ENCODE measurements around the gene TBC1D26. TPM values are rescaled to one million over a fixed set of nuclear protein-coding genes. Genes with fewer than 3 reads are reported as not detected.
"Not testable (repeated sequence)": the region's sequence is repeated elsewhere in the genome, so short reads cannot be mapped to it uniquely, and the experiment has no call there.

TBC1D26 gene
- total and polyA plus RNA-seq, 2 experiments from 2014 or later: not detected

DNA sequence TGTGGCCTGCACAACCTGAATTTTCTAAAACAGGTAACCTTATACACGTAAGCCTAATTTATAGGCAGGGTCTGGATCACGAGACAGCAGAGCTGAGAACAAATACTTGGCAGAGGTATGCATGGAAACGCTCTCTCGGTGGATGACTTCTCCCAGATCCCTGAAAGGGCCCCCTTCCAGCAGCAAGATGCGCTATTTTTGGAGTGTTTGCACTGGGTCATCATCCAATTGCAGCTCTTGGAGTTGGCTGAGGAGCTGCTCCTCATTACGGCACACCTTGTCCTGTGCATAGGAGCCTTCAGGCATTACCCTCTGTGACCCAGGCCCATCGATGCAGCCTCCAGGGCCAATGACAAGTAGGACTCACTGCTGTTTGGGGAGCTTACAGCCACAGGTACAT is 38.6 kb downstream of the TBC1D26 start:
- H3K9me3 ChIP-seq (ENCODE audit: low read depth); DNase-seq; in situ Hi-C loops (cut with MboI); H3F3A ChIP-seq (ENCODE audit: insufficient read depth); H3K9me2 ChIP-seq (ENCODE audit: insufficient read depth); H3K4me1 ChIP-seq (ENCODE audit: insufficient read depth); H3K27me3 ChIP-seq (replicated peaks; ENCODE audit: insufficient read depth); H2AFZ ChIP-seq; H3K27ac ChIP-seq; H4K20me1 ChIP-seq (ENCODE audit: insufficient read depth); H3K4me3 ChIP-seq; H3K9ac ChIP-seq; H3K36me3 ChIP-seq (ENCODE audit: low read depth); H3K4me2 ChIP-seq (ENCODE audit: unreplicated experiment); H3K79me2 ChIP-seq (ENCODE audit: insufficient read depth): not testable (repeated sequence)
- 48% methylated on average over 6 to 7 of the region's 7 CpGs for WGBS, 2 experiments (ENCODE audit: low coverage in 1 of 2, low lambda C conversion rate in 2 of 2, missing lambda C conversion rate in 2 of 2)

DNA sequence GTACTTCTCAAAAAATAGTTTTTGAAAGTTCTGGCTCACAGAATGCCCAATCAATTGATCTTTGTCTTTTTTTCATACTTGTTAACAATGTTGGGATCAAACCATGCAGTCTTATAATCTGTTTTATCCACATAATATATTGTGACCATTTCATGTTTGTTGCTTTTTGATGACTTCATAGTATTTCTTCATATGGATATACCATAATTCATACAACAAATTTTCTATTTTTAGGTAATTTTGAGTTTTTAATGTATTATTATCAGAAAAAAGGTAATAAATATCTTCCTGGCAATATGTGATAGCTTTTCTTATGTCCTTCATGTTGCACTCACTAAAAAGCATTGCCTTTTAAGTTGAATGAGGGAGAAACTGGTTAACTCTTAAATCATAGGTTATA is 44.8 kb downstream of the TBC1D26 start:
- Histone ChIP-seq H3K36me3 (ENCODE audit: low read depth) (no peaks in the 10 kb centered on the region), H3K27me3 (replicated peaks; ENCODE audit: insufficient read depth) (no peaks in the 10 kb centered on the region), H4K20me1 (ENCODE audit: insufficient read depth) (no peaks in the 10 kb centered on the region), H3K9ac (no peak overlapping the region), H3K4me2 (ENCODE audit: unreplicated experiment) (no peak overlapping the region), H3K9me3 (ENCODE audit: low read depth) (no peaks in the 10 kb centered on the region), H3K4me1 (ENCODE audit: insufficient read depth) (no peaks in the 10 kb centered on the region), H2AFZ (no peak overlapping the region), H3K4me3 (no peak overlapping the region), H3K9me2 (ENCODE audit: insufficient read depth) (no peaks in the 10 kb centered on the region), H3K79me2 (ENCODE audit: insufficient read depth) (no peaks in the 10 kb centered on the region), H3K27ac (no peak overlapping the region), H3F3A (ENCODE audit: insufficient read depth) (no peaks in the 10 kb centered on the region)
- no peak for DNase-seq
- no peak for TF ChIP-seq EZH2phosphoT487 (IDR thresholded peaks at IDR 0.05; ENCODE audit: insufficient read depth, low read depth)
- no peak for TF ChIP-seq EZH2 (IDR thresholded peaks at IDR 0.05; ENCODE audit: insufficient read depth, poor library complexity, severe bottlenecking)
- in situ Hi-C loops (cut with MboI): no loop called here

DNA sequence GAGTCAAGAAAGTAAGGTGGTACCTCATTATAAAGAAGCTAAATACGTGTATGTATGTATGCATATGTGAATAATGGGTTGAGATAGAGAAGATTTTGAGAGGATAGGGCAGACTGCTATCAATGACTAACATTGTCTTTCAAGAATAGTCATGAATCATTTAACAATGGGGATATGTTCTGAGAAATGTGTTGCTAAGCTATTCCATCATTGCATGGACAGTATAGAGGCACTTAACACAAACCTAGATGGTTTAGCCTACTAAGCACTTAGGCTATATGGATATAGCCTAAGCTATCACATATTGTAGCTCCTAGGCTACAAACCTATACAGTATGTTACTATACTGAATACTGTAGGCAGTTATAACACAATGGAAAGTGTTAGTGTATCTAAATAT is 45.2 kb downstream of the TBC1D26 start:
- no peaks in the 10 kb centered on the region for H3K9me3 ChIP-seq (ENCODE audit: low read depth)
- no peaks in the 10 kb centered on the region for H3K36me3 ChIP-seq (ENCODE audit: low read depth)
- no peak for DNase-seq
- no peak overlapping the region for H3K27ac ChIP-seq
- WGBS, 2 experiments (ENCODE audit: low coverage in 1 of 2, low lambda C conversion rate in 2 of 2, missing lambda C conversion rate in 2 of 2): 22 to 26% methylated on average over 1 of the region's 1 CpG
- H3K9me2 ChIP-seq (ENCODE audit: insufficient read depth): no peaks in the 10 kb centered on the region
- no peaks in the 10 kb centered on the region for H4K20me1 ChIP-seq (ENCODE audit: insufficient read depth)
- H3K4me1 ChIP-seq (ENCODE audit: insufficient read depth): no peaks in the 10 kb centered on the region
- no peak overlapping the region for H3K9ac ChIP-seq
- no peak overlapping the region for H3K4me3 ChIP-seq
- H3K27me3 ChIP-seq (replicated peaks; ENCODE audit: insufficient read depth): no peaks in the 10 kb centered on the region
- no peaks in the 10 kb centered on the region for H3K79me2 ChIP-seq (ENCODE audit: insufficient read depth)
- TF ChIP-seq EZH2 (IDR thresholded peaks at IDR 0.05; ENCODE audit: insufficient read depth, poor library complexity, severe bottlenecking) (no peak), EZH2phosphoT487 (IDR thresholded peaks at IDR 0.05; ENCODE audit: insufficient read depth, low read depth) (no peak)
- in situ Hi-C loops (cut with MboI): no loop called here
- H3F3A ChIP-seq (ENCODE audit: insufficient read depth): no peaks in the 10 kb centered on the region
- H3K4me2 ChIP-seq (ENCODE audit: unreplicated experiment): no peak overlapping the region
- no peak overlapping the region for H2AFZ ChIP-seq

DNA sequence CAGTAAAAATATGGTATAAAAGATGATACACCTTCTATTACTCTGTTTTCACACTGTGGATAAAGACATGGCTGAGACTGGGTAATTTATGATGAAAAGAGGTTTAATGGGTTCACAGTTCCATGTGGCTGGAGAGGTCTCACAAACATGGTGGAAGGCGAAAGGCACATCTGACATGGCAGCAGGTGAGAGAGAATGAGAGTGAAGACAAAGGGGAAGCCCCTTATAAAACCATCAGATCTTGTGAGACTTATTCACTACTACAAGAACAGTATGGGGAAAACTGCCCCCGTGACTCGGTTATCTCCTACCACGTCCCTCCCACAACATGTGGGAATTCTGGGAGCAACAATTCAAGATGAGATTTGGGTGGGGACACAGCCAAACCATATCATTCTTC is 45.6 kb downstream of the TBC1D26 start:
- no peak overlapping the region for H3K27ac ChIP-seq
- 42 to 49% methylated on average over 4 of the region's 4 CpGs for WGBS, 2 experiments (ENCODE audit: low coverage in 1 of 2, low lambda C conversion rate in 2 of 2, missing lambda C conversion rate in 2 of 2)
- in situ Hi-C loops (cut with MboI): no loop called here
- no peaks in the 10 kb centered on the region for H4K20me1 ChIP-seq (ENCODE audit: insufficient read depth)
- no peaks in the 10 kb centered on the region for H3K9me3 ChIP-seq (ENCODE audit: low read depth)
- no peak overlapping the region for H3K4me2 ChIP-seq (ENCODE audit: unreplicated experiment)
- no peaks in the 10 kb centered on the region for H3K4me1 ChIP-seq (ENCODE audit: insufficient read depth)
- H2AFZ ChIP-seq: no peak overlapping the region
- no peaks in the 10 kb centered on the region for H3K79me2 ChIP-seq (ENCODE audit: insufficient read depth)
- no peak overlapping the region for H3K9ac ChIP-seq
- no peaks in the 10 kb centered on the region for H3K36me3 ChIP-seq (ENCODE audit: low read depth)
- H3K27me3 ChIP-seq (replicated peaks; ENCODE audit: insufficient read depth): no peaks in the 10 kb centered on the region
- TF ChIP-seq EZH2 (IDR thresholded peaks at IDR 0.05; ENCODE audit: insufficient read depth, poor library complexity, severe bottlenecking) (no peak), EZH2phosphoT487 (IDR thresholded peaks at IDR 0.05; ENCODE audit: insufficient read depth, low read depth) (no peak)
- H3F3A ChIP-seq (ENCODE audit: insufficient read depth): no peaks in the 10 kb centered on the region
- H3K9me2 ChIP-seq (ENCODE audit: insufficient read depth): no peaks in the 10 kb centered on the region
- H3K4me3 ChIP-seq: no peak overlapping the region
- no peak for DNase-seq

DNA sequence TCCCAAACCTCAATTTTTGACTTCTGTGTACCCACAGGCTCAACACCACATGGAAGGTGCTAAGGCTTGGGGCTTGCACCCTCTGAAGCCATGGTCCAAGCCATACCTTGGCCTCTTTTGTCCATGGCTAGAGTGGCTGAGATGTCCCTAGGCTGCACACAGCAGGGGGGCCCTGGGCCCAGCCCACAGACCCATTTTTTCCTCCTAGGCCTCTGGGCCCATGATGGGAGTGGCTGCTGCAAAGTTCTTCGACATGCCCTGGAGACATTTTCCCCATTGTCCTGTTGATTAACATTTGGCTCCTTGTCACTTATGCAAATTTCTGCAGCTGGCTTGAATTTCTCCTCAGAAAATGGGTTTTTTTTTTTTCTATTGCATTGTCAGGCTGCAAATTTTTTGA is 47.0 kb downstream of the TBC1D26 start:
- Histone ChIP-seq H4K20me1 (ENCODE audit: insufficient read depth) (no peaks in the 10 kb centered on the region), H3K27ac (no peak overlapping the region), H2AFZ (no peak overlapping the region), H3K9ac (no peak overlapping the region), H3K36me3 (ENCODE audit: low read depth) (no peaks in the 10 kb centered on the region), H3F3A (ENCODE audit: insufficient read depth) (no peaks in the 10 kb centered on the region), H3K9me3 (ENCODE audit: low read depth) (no peaks in the 10 kb centered on the region), H3K27me3 (replicated peaks; ENCODE audit: insufficient read depth) (no peaks in the 10 kb centered on the region), H3K9me2 (ENCODE audit: insufficient read depth) (no peaks in the 10 kb centered on the region), H3K4me2 (ENCODE audit: unreplicated experiment) (no peak overlapping the region), H3K4me1 (ENCODE audit: insufficient read depth) (no peaks in the 10 kb centered on the region), H3K4me3 (no peak overlapping the region), H3K79me2 (ENCODE audit: insufficient read depth) (no peaks in the 10 kb centered on the region)
- TF ChIP-seq EZH2phosphoT487 (IDR thresholded peaks at IDR 0.05; ENCODE audit: insufficient read depth, low read depth) (no peak), EZH2 (IDR thresholded peaks at IDR 0.05; ENCODE audit: insufficient read depth, poor library complexity, severe bottlenecking) (no peak)
- 0 to 10% methylated on average over 1 of the region's 1 CpG for WGBS, 2 experiments (ENCODE audit: low coverage in 1 of 2, low lambda C conversion rate in 2 of 2, missing lambda C conversion rate in 2 of 2)
- in situ Hi-C loops (cut with MboI): no loop called here
- DNase-seq: no peak
